ENCODE data around the gene SELL.

SELL gene

DNA sequence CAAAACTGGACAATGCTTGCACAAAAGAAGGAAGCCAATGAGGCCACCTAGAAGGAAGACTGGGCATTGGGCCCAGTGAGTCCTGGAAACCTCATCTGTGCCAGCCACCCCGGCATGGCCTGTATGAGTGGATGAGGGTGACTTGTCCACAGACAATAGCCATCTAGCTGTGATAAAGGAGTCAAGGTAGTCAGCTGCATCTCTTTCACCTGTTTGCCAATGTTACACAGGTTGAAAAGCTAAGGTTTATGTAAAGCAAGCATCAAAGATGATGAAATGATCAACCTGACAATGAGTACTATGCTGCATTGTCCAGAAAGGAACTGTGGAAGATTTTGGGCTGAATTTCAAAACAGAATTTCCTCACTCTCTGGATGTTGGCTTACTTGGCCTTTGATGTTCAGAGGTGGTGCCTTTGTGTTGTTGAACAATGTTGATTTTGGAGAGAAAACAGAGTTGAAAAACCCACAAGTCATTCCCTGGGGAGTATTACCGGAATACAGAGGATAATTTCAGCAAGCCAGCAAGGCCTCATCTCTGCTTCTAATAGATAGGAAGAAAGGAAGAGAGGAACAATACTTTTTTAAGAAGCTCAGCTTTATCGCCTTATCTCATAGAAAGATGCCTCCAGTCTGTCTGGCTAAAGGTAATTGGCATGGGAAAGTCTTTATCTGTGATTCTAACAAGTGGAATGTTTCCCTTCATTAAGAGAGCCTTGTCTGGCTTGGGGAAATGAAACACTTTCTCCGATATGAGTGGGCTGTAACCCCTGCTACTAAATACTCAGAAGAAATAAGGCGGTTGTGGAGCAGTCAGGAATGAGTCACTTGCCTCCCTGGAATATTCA, 33.8 kb upstream of the SELL start:
- TF ChIP-seq, protein P1, sequence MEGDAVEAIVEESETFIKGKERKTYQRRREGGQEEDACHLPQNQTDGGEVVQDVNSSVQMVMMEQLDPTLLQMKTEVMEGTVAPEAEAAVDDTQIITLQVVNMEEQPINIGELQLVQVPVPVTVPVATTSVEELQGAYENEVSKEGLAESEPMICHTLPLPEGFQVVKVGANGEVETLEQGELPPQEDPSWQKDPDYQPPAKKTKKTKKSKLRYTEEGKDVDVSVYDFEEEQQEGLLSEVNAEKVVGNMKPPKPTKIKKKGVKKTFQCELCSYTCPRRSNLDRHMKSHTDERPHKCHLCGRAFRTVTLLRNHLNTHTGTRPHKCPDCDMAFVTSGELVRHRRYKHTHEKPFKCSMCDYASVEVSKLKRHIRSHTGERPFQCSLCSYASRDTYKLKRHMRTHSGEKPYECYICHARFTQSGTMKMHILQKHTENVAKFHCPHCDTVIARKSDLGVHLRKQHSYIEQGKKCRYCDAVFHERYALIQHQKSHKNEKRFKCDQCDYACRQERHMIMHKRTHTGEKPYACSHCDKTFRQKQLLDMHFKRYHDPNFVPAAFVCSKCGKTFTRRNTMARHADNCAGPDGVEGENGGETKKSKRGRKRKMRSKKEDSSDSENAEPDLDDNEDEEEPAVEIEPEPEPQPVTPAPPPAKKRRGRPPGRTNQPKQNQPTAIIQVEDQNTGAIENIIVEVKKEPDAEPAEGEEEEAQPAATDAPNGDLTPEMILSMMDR (IDR thresholded peaks at IDR 0.05) = no peak
- peaks cover 12% of the 10 kb centered on the region for H3K4me1 Mint-ChIP-seq
- H3K36me3 Mint-ChIP-seq (ENCODE audit: low read depth) = peaks cover 6% of the 10 kb centered on the region
- H3K4me3 Mint-ChIP-seq = no peak overlapping the region
- no peak overlapping the region for H3K27ac Mint-ChIP-seq
- H3K9me3 Mint-ChIP-seq = peaks cover 13% of the 10 kb centered on the region
- DNase-seq = no peak
- H3K27me3 Mint-ChIP-seq (ENCODE audit: low read depth, poor library complexity) = peaks cover 3% of the 10 kb centered on the region

DNA sequence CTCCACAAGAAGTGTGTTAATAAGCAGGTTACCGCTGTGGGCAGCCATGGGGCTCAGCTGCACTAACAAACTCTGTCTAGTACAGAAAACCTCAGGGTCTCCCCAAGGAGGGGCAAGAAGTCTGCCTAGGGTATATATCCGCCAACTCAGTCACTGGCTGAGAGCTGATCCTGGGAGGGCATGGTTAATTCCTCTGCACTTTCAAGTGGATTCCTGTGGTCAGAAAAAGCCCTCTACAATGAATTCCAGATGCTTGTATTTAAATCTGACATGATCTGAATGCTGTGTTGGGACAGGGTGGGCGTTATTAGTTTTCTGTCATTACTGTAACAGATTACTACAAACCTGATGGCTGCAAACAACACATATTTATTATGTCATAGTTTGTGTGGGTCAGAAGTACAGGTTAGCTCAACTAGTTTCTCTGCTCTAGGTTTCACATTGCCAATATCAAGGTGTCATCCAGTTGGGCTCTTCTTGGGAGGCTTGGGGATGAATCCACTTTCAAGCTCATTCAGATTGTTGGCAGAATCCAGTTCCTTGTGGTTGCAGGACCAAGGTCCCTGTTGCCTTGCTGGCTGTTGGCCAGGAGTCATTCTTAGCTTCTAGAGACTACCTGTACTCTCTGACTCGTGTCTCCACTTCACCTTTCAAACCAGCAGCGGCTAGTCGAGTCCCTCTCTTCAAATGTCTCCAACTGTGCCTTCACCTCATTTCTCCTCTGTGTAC, 30.4 kb upstream of the SELL start:
- Mint-ChIP-seq H3K4me3 (no peak overlapping the region), H3K27ac (no peak overlapping the region), H3K27me3 (ENCODE audit: low read depth, poor library complexity) (peaks cover 3% of the 10 kb centered on the region), H3K4me1 (peaks cover 16% of the 10 kb centered on the region), H3K36me3 (ENCODE audit: low read depth) (peaks cover 6% of the 10 kb centered on the region), H3K9me3 (peaks cover 13% of the 10 kb centered on the region)
- no peak for DNase-seq
- TF ChIP-seq, protein P1 (IDR thresholded peaks at IDR 0.05) = no peak

DNA sequence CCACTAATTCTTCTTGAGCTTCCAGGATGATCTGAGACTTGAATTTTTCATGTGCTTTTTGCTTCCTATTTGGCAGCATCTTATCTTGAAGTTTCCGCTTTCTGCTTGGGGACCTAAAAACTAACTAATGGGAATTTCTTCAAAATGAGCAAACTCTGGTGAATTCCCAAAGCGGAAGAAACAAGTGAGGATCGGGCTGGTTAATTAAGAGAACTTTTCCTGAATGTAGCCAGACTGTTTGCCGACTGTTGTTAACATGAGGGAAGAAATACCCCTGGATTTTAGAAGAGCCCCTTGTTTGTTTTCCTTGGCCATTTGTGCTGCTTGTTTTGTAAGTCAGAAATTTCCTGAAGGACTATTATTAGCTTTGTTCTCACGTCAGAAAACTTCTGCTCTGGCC, 28.6 kb upstream of the SELL start:
- peaks cover 6% of the 10 kb centered on the region for H3K36me3 Mint-ChIP-seq (ENCODE audit: low read depth)

DNA sequence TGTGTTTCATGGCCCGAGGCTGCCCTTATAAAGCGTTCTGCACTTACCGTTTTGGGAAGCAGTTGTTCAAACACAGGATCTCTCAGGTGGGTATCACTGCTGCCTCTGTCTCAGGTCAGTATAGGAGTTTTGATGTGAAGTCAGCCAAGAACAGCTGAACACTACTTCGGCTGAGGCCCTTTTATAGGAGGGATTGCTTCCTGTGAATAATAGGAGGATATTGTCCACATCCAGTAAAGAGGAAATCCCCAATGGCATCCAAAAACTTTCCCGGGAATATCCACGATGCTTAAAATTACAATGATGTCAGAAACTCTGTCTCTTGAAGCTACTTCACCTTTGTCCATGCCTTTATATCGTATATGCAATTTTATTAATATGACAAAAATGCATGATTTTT, 22.5 kb upstream of the SELL start, which contains the start of gene SELE:
Gene SELE, minus strand, starts transcription at position 156 of the 400 bp plus-strand sequence. CDS start 467 bp downstream, outside the sequence.
- Mint-ChIP-seq H3K27me3 (ENCODE audit: low read depth, poor library complexity) (no peaks in the 10 kb centered on the region), H3K9me3 (no peaks in the 10 kb centered on the region), H3K36me3 (ENCODE audit: low read depth) (no peaks in the 10 kb centered on the region), H3K4me1 (no peaks in the 10 kb centered on the region), H3K4me3 (no peak within 1 kb of the TSS), H3K27ac (no peak within 1 kb of the TSS)
- DNase-seq = no peak
- TF ChIP-seq, protein P1 (IDR thresholded peaks at IDR 0.05) = no peak

More for the DNA sequence above, 28.6 kb upstream of the SELL start:
- DNase-seq = no peak
- Mint-ChIP-seq H3K4me1 (peaks cover 11% of the 10 kb centered on the region), H3K27ac (no peak overlapping the region), H3K9me3 (peaks cover 13% of the 10 kb centered on the region), H3K27me3 (ENCODE audit: low read depth, poor library complexity) (peaks cover 3% of the 10 kb centered on the region), H3K4me3 (no peak overlapping the region)
- TF ChIP-seq, protein P1 (IDR thresholded peaks at IDR 0.05) = no peak

DNA sequence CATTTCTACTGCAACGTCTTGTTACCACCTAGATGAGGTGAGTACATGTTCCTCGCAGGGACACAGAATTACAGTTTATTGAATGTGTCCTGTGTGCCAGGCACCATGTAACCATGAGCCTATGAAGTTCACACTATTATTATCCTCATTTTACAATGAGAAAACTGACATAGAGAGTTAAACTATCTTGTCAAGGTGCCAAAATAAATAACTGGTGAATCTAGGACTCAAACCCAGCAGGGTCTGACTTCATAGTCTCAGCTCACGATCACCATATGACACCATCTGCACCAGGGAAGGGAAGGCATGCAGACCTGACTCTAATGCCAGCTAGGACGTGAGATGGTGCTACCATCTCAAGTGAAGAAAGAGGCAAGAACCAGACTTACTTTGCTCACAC, 20.0 kb upstream of the SELL start:
- no peak for DNase-seq
- TF ChIP-seq, protein P1 (IDR thresholded peaks at IDR 0.05) = no peak
- no peaks in the 10 kb centered on the region for H3K4me1 Mint-ChIP-seq
- peaks cover 3% of the 10 kb centered on the region for H3K27me3 Mint-ChIP-seq (ENCODE audit: low read depth, poor library complexity)
- H3K36me3 Mint-ChIP-seq (ENCODE audit: low read depth) = no peaks in the 10 kb centered on the region
- no peak overlapping the region for H3K27ac Mint-ChIP-seq
- H3K9me3 Mint-ChIP-seq = no peaks in the 10 kb centered on the region
- H3K4me3 Mint-ChIP-seq = no peak overlapping the region
